Measurements from ENCODE around the gene PNPLA7.

Gene PNPLA7

GRCh38 chr9:137455359-137455991, 94.7 kb downstream of the PNPLA7 start:
- H3K27me3 ChIP-seq = peaks cover 52% of the 10 kb centered on the region
- no peak overlapping the region for H3K27ac ChIP-seq
- H3K9me3 ChIP-seq = no peaks in the 10 kb centered on the region
- no peak overlapping the region for H3K4me3 ChIP-seq (ENCODE audit: low read depth in 1 of 2, low read length in 1 of 2)
- peaks cover 14 to 26% of the 10 kb centered on the region in 2 experiments for H3K4me1 ChIP-seq (ENCODE audit: control insufficient read depth in 1 of 2, insufficient read depth in 1 of 2, low read depth in 1 of 2, low read length in 1 of 2)
- no peak for TF ChIP-seq CTCF (IDR thresholded peaks at IDR 0.05)
- H3K36me3 ChIP-seq = no peaks in the 10 kb centered on the region

GRCh38 chr9:137454597-137455358, 95.4 kb downstream of the PNPLA7 start:
- H3K36me3 ChIP-seq = no peaks in the 10 kb centered on the region
- H3K27me3 ChIP-seq = peaks cover 45% of the 10 kb centered on the region
- H3K9me3 ChIP-seq = no peaks in the 10 kb centered on the region
- TF ChIP-seq CTCF (IDR thresholded peaks at IDR 0.05) = no peak
- H3K4me1 ChIP-seq (ENCODE audit: control insufficient read depth in 1 of 2, insufficient read depth in 1 of 2, low read depth in 1 of 2, low read length in 1 of 2) = peaks cover 18 to 31% of the 10 kb centered on the region in 2 experiments
- peak overlapping the region; percentile 71 to 72 for H3K4me3 ChIP-seq (ENCODE audit: low read depth in 1 of 2, low read length in 1 of 2)
- H3K27ac ChIP-seq = peak overlapping the region; percentile 60

- Histone ChIP-seq H3K36me3 (no peaks in the 10 kb centered on the region), H3K4me1 (ENCODE audit: control insufficient read depth in 1 of 2, insufficient read depth in 1 of 2, low read depth in 1 of 2, low read length in 1 of 2) (peaks cover 15 to 27% of the 10 kb centered on the region in 2 experiments), H3K4me3 (ENCODE audit: low read depth in 1 of 2, low read length in 1 of 2) (peak overlapping the region; percentile 71 to 72), H3K27ac (peak overlapping the region; percentile 60), H3K9me3 (no peaks in the 10 kb centered on the region), H3K27me3 (peaks cover 39% of the 10 kb centered on the region)
- no peak for TF ChIP-seq CTCF (IDR thresholded peaks at IDR 0.05)
Observed at GRCh38 chr9:137454145-137454596, 96.0 kb downstream of the PNPLA7 start.

- no peak for TF ChIP-seq CTCF (IDR thresholded peaks at IDR 0.05)
- peaks cover 34% of the 10 kb centered on the region for H3K27me3 ChIP-seq
- H3K4me3 ChIP-seq (ENCODE audit: low read depth in 1 of 2, low read length in 1 of 2) = peak overlapping the region; percentile 40 to 71
- H3K4me1 ChIP-seq (ENCODE audit: control insufficient read depth in 1 of 2, insufficient read depth in 1 of 2, low read depth in 1 of 2, low read length in 1 of 2) = peaks cover 15 to 25% of the 10 kb centered on the region in 2 experiments
- no peaks in the 10 kb centered on the region for H3K9me3 ChIP-seq
- H3K27ac ChIP-seq = peak overlapping the region; percentile 25
- no peaks in the 10 kb centered on the region for H3K36me3 ChIP-seq
Observed at GRCh38 chr9:137453643-137454081, 96.5 kb downstream of the PNPLA7 start.

- no peak for TF ChIP-seq CTCF (IDR thresholded peaks at IDR 0.05)
- H3K27ac ChIP-seq = peak overlapping the region; percentile 25
- H3K36me3 ChIP-seq = no peaks in the 10 kb centered on the region
- peaks cover 27% of the 10 kb centered on the region for H3K27me3 ChIP-seq
- peaks cover 15 to 21% of the 10 kb centered on the region in 2 experiments for H3K4me1 ChIP-seq (ENCODE audit: control insufficient read depth in 1 of 2, insufficient read depth in 1 of 2, low read depth in 1 of 2, low read length in 1 of 2)
- H3K4me3 ChIP-seq (ENCODE audit: low read depth in 1 of 2, low read length in 1 of 2) = peak overlapping the region; percentile 40 to 71
- no peaks in the 10 kb centered on the region for H3K9me3 ChIP-seq
Observed at GRCh38 chr9:137452761-137453642, 97.2 kb downstream of the PNPLA7 start.
